HS-5 (cell line): ENCODE data around the gene CDK7.
A peak's percentile ranks its signal among the peaks of the same experiment; 100 is the strongest.
"Not testable (repeated sequence)": the region's sequence is repeated elsewhere in the genome, so short reads cannot be mapped to it uniquely, and the experiment has no call there.

Experiments used
- DNase-seq: peaks from one replicate; pipeline ENCODE4 v3.0.0-alpha.2; 2012; ENCODE audit warnings: low read depth

CDK7 gene

GRCh38 chr5:69234457-69235268 is at the start of gene CDK7:
TSS of gene CDK7 (plus strand) at chr5:69234886. CDS start at chr5:69234976, 90 bp downstream.
- peak; percentile 78 for DNase-seq

- no peak for DNase-seq
These were observed 47.3 kb upstream of the CDK7 start for GRCh38 chr5:69187342-69187741.

GRCh38 chr5:69188811-69189161 is 45.9 kb upstream of the CDK7 start:
- DNase-seq = no peak

GRCh38 chr5:69189162-69190086 is 45.3 kb upstream of the CDK7 start, which contains the start of gene CENPH:
TSS of gene CENPH (plus strand) at chr5:69189583. CDS start at chr5:69189635, 52 bp downstream.
- DNase-seq = peak; percentile 83

- no peak for DNase-seq
These were observed 32.2 kb upstream of the CDK7 start for GRCh38 chr5:69202497-69202896.

- DNase-seq = peak; percentile 23
These were observed 28.0 kb upstream of the CDK7 start for GRCh38 chr5:69206528-69207190.

- no peak for DNase-seq
These were observed 25.1 kb upstream of the CDK7 start for GRCh38 chr5:69209602-69210001.

- DNase-seq = no peak
These were observed 23.5 kb upstream of the CDK7 start for GRCh38 chr5:69211200-69211599.

GRCh38 chr5:69212022-69212421 is 22.7 kb upstream of the CDK7 start:
- no peak for DNase-seq

- DNase-seq = peak; percentile 55
These were observed 21.0 kb upstream of the CDK7 start for GRCh38 chr5:69213513-69214215.

- no peak for DNase-seq
These were observed 17.6 kb upstream of the CDK7 start for GRCh38 chr5:69217151-69217511.

- DNase-seq = peak; percentile 60
These were observed 16.8 kb upstream of the CDK7 start for GRCh38 chr5:69217548-69218526.

- DNase-seq = no peak
These were observed 14.7 kb upstream of the CDK7 start for GRCh38 chr5:69219939-69220338.

GRCh38 chr5:69220371-69220770 is 14.3 kb upstream of the CDK7 start:
- DNase-seq = not testable (repeated sequence)

GRCh38 chr5:69220833-69221232 is 13.9 kb upstream of the CDK7 start:
- not testable (repeated sequence) for DNase-seq

GRCh38 chr5:69224520-69224919 is 10.2 kb upstream of the CDK7 start:
- no peak for DNase-seq

GRCh38 chr5:69225860-69226259 is 8.8 kb upstream of the CDK7 start:
- no peak for DNase-seq

GRCh38 chr5:69230181-69230580 is 4.5 kb upstream of the CDK7 start:
- DNase-seq = no peak

GRCh38 chr5:69231281-69231680 is 3.4 kb upstream of the CDK7 start:
- no peak for DNase-seq

GRCh38 chr5:69231851-69232250 is 2.8 kb upstream of the CDK7 start:
- DNase-seq = no peak

GRCh38 chr5:69236733-69237132 is 2.0 kb downstream of the CDK7 start:
- not testable (repeated sequence) for DNase-seq
